HUES6 (cell line): ENCODE data around the gene MED17.
A peak's percentile ranks its signal among the peaks of the same experiment; 100 is the strongest.

Experiments
- H3K27ac ChIP-seq: 2 replicates; pipeline ENCODE4 v1.7.0; 2013; ENCODE audit warnings: low read depth, mild to moderate bottlenecking, low read length, inconsistent platforms
- H3K27me3 ChIP-seq: 2 replicates; pipeline ENCODE4 v1.6.1; 2013; ENCODE audit warnings: low read length; ENCODE audit not compliant: control insufficient read depth, insufficient read depth
- H3K36me3 ChIP-seq: 2 replicates; pipeline ENCODE4 v1.6.1; 2013; ENCODE audit warnings: low read length; ENCODE audit not compliant: control insufficient read depth, insufficient read depth
- H3K4me1 ChIP-seq: 2 replicates; pipeline ENCODE4 v1.6.1; 2013; ENCODE audit warnings: low read length; ENCODE audit not compliant: control insufficient read depth, insufficient read depth
- H3K4me3 ChIP-seq: 2 replicates; pipeline ENCODE4 v1.5.1; 2013; ENCODE audit warnings: low read depth, low read length
- H3K9ac ChIP-seq: one replicate; pipeline ENCODE4 v1.6.1; 2013; ENCODE audit warnings: mild to moderate bottlenecking, low read length
- H3K9me3 ChIP-seq: 2 replicates; pipeline ENCODE4 v1.6.1; 2013; ENCODE audit warnings: low read depth, low read length; ENCODE audit not compliant: control insufficient read depth, insufficient read depth

The MED17 gene

GRCh38 chr11:93783362-93783761 lies 720 bp upstream of the MED17 start:
- peaks cover 10% of the 10 kb centered on the region; the same call in 1 of the 2 replicates for H3K4me1 ChIP-seq
- no peaks in the 10 kb centered on the region for H3K9me3 ChIP-seq
- H3K9ac ChIP-seq = peak overlapping the region; percentile 99
- no peaks in the 10 kb centered on the region for H3K27me3 ChIP-seq
- H3K27ac ChIP-seq = no peak overlapping the region
- H3K36me3 ChIP-seq = peaks cover 24% of the 10 kb centered on the region
- peak overlapping the region; percentile 97 for H3K4me3 ChIP-seq

- H3K36me3 ChIP-seq = peaks cover 28% of the 10 kb centered on the region
- peak overlapping the region; percentile 97 for H3K4me3 ChIP-seq
- peak overlapping the region; percentile 99; the same call in 1 of the 2 replicates for H3K27ac ChIP-seq
Measured at GRCh38 chr11:93783765-93784144, 327 bp upstream of the MED17 start.

GRCh38 chr11:93784935-93785360 lies 866 bp downstream of the MED17 start:
- H3K27me3 ChIP-seq = no peaks in the 10 kb centered on the region
- H3K4me1 ChIP-seq = peaks cover 10% of the 10 kb centered on the region; the same call in 1 of the 2 replicates
- H3K9me3 ChIP-seq = no peaks in the 10 kb centered on the region
- peak overlapping the region; percentile 99 for H3K9ac ChIP-seq
- H3K4me3 ChIP-seq = peak overlapping the region; percentile 97
- peak overlapping the region; percentile 99; the same call in 1 of the 2 replicates for H3K27ac ChIP-seq
- H3K36me3 ChIP-seq = peaks cover 40% of the 10 kb centered on the region

More at GRCh38 chr11:93783765-93784144, 327 bp upstream of the MED17 start:
- Histone ChIP-seq H3K9me3 (no peaks in the 10 kb centered on the region), H3K4me1 (peaks cover 10% of the 10 kb centered on the region; the same call in 1 of the 2 replicates), H3K9ac (peak overlapping the region; percentile 99), H3K27me3 (no peaks in the 10 kb centered on the region)

GRCh38 chr11:93791493-93791892 lies 7.4 kb downstream of the MED17 start:
- H3K9me3 ChIP-seq = no peaks in the 10 kb centered on the region
- H3K27ac ChIP-seq = no peak overlapping the region
- H3K4me3 ChIP-seq = no peak overlapping the region
- no peak overlapping the region for H3K9ac ChIP-seq
- no peaks in the 10 kb centered on the region for H3K4me1 ChIP-seq
- no peaks in the 10 kb centered on the region for H3K27me3 ChIP-seq
- peaks cover 96% of the 10 kb centered on the region for H3K36me3 ChIP-seq

- Histone ChIP-seq H3K4me3 (no peak overlapping the region), H3K36me3 (peaks cover 98% of the 10 kb centered on the region), H3K9ac (no peak overlapping the region), H3K27me3 (no peaks in the 10 kb centered on the region), H3K4me1 (no peaks in the 10 kb centered on the region), H3K27ac (no peak overlapping the region), H3K9me3 (no peaks in the 10 kb centered on the region)
Measured at GRCh38 chr11:93796441-93797231, 12.6 kb downstream of the MED17 start.

GRCh38 chr11:93801366-93801765 lies 17.3 kb downstream of the MED17 start:
- H3K27me3 ChIP-seq = no peaks in the 10 kb centered on the region
- peaks cover 94% of the 10 kb centered on the region for H3K36me3 ChIP-seq
- H3K4me3 ChIP-seq = no peak overlapping the region
- H3K9me3 ChIP-seq = no peaks in the 10 kb centered on the region
- H3K4me1 ChIP-seq = no peaks in the 10 kb centered on the region
- no peak overlapping the region for H3K27ac ChIP-seq
- no peak overlapping the region for H3K9ac ChIP-seq

- no peak overlapping the region for H3K4me3 ChIP-seq
- H3K27ac ChIP-seq = no peak overlapping the region
- no peaks in the 10 kb centered on the region for H3K27me3 ChIP-seq
- H3K36me3 ChIP-seq = peaks cover 93% of the 10 kb centered on the region
- no peaks in the 10 kb centered on the region for H3K9me3 ChIP-seq
- no peaks in the 10 kb centered on the region for H3K4me1 ChIP-seq
- no peak overlapping the region for H3K9ac ChIP-seq
Measured at GRCh38 chr11:93804879-93805278, 20.8 kb downstream of the MED17 start.

GRCh38 chr11:93807980-93808379 lies 23.9 kb downstream of the MED17 start:
- H3K9ac ChIP-seq = no peak overlapping the region
- no peak overlapping the region for H3K27ac ChIP-seq
- H3K4me3 ChIP-seq = no peak overlapping the region
- H3K9me3 ChIP-seq = no peaks in the 10 kb centered on the region
- H3K4me1 ChIP-seq = no peaks in the 10 kb centered on the region
- peaks cover 95% of the 10 kb centered on the region for H3K36me3 ChIP-seq
- H3K27me3 ChIP-seq = no peaks in the 10 kb centered on the region

GRCh38 chr11:93813974-93814373 lies 29.9 kb downstream of the MED17 start:
- Histone ChIP-seq H3K27ac (no peak overlapping the region), H3K27me3 (no peaks in the 10 kb centered on the region), H3K4me1 (peaks cover 9% of the 10 kb centered on the region; the same call in 1 of the 2 replicates), H3K4me3 (no peak overlapping the region), H3K9me3 (no peaks in the 10 kb centered on the region), H3K36me3 (peaks cover 68% of the 10 kb centered on the region), H3K9ac (no peak overlapping the region)

- Histone ChIP-seq H3K9me3 (no peaks in the 10 kb centered on the region), H3K9ac (no peak overlapping the region), H3K4me3 (no peak overlapping the region), H3K36me3 (peaks cover 57% of the 10 kb centered on the region), H3K27ac (no peak overlapping the region), H3K4me1 (peaks cover 17% of the 10 kb centered on the region), H3K27me3 (no peaks in the 10 kb centered on the region)
Measured at GRCh38 chr11:93814966-93815633, 31.0 kb downstream of the MED17 start.
